Liver (tissue), 9 donors: ENCODE data around the gene LHFPL3. TPM values are rescaled to one million over a fixed set of nuclear protein-coding genes. Genes with fewer than 3 reads are reported as not detected.

Experiments used
- DNase-seq: peaks from one replicate; pipeline ENCODE4 v3.0.0-alpha.2; 2017; ENCODE audit warnings: low spot score
- H3K27ac ChIP-seq, 2 donors: one replicate each; pipeline ENCODE4 v1.7.0; 2013; ENCODE audit warnings: inconsistent platforms in 2 of 2, low read length in 2 of 2, control low read depth in 1 of 2, low read depth in 1 of 2, mild to moderate bottlenecking in 1 of 2
- H3K27me3 ChIP-seq, 4 donors: one replicate each; pipeline versions ENCODE4 v1.6.1 to v1.7.0; 2013; ENCODE audit warnings: low read length in 3 of 4, inconsistent platforms in 1 of 4, mild to moderate bottlenecking in 1 of 4, moderate library complexity in 1 of 4; ENCODE audit not compliant: control insufficient read depth in 4 of 4, insufficient read depth in 4 of 4
- H3K36me3 ChIP-seq, 4 donors: one replicate each; pipeline versions ENCODE4 v1.6.1 to v1.7.0; 2013; ENCODE audit warnings: low read length in 3 of 4, mild to moderate bottlenecking in 3 of 4, low read depth in 1 of 4, moderate library complexity in 1 of 4; ENCODE audit not compliant: control insufficient read depth in 4 of 4, insufficient read depth in 3 of 4
- H3K4me1 ChIP-seq, 4 donors: one replicate each; pipeline versions ENCODE4 v1.6.1 to v1.7.0; 2013; ENCODE audit warnings: low read length in 3 of 4, mild to moderate bottlenecking in 3 of 4, moderate library complexity in 1 of 4; ENCODE audit not compliant: control insufficient read depth in 4 of 4, insufficient read depth in 4 of 4
- H3K4me3 ChIP-seq, 3 donors: one replicate each; pipeline versions ENCODE4 v1.6.1 to v1.7.0; 2013; ENCODE audit warnings: low read length in 3 of 3, control low read depth in 1 of 3, low read depth in 1 of 3, mild to moderate bottlenecking in 1 of 3
- H3K9ac ChIP-seq, 2 donors: one replicate each; pipeline ENCODE4 v1.7.0; 2013; ENCODE audit warnings: low read length in 2 of 2, mild to moderate bottlenecking in 2 of 2, moderate library complexity in 2 of 2, control low read depth in 1 of 2, low read depth in 1 of 2
- H3K9me3 ChIP-seq, 4 donors: one replicate each; pipeline versions ENCODE4 v1.6.1 to v1.7.0; 2013; ENCODE audit warnings: low read length in 3 of 4; ENCODE audit not compliant: control insufficient read depth in 4 of 4
- EGR1 ChIP-seq, 2 donors: IDR thresholded peaks; 2 replicates each; pipeline ENCODE4 v1.6.1; 2016 to 2018; ENCODE audit warnings: antibody characterized with exemption in 2 of 2, low read depth in 2 of 2
- FOXA1 ChIP-seq: IDR thresholded peaks from 2 replicates; pipeline ENCODE4 v1.6.1; 2016; ENCODE audit warnings: antibody characterized with exemption
- FOXA2 ChIP-seq: IDR thresholded peaks from 2 replicates; pipeline ENCODE4 v1.6.1; 2016; ENCODE audit warnings: antibody characterized with exemption
- GABPA ChIP-seq, 2 donors: IDR thresholded peaks in 1 of 2; conservative IDR thresholded peaks in 1 of 2; 2 replicates each; pipeline ENCODE4 v1.6.1; 2016; ENCODE audit warnings: antibody characterized with exemption in 2 of 2, mild to moderate bottlenecking in 1 of 2, moderate library complexity in 1 of 2
- HNF4A ChIP-seq, 2 donors: conservative IDR thresholded peaks; 2 replicates each; pipeline ENCODE4 v1.6.1; 2016; ENCODE audit warnings: antibody characterized with exemption in 2 of 2, mild to moderate bottlenecking in 2 of 2
- HNF4G ChIP-seq: IDR thresholded peaks from 2 replicates; pipeline ENCODE4 v1.6.1; 2016; ENCODE audit warnings: antibody characterized with exemption
- JUND ChIP-seq, 2 donors: IDR thresholded peaks; 2 replicates each; pipeline ENCODE4 v1.6.1; 2016; ENCODE audit warnings: antibody characterized with exemption in 2 of 2
- NR2F2 ChIP-seq: IDR thresholded peaks from 2 replicates; pipeline ENCODE4 v1.6.1; 2016; ENCODE audit warnings: antibody characterized with exemption
- RAD21 ChIP-seq, 2 donors: IDR thresholded peaks; 2 replicates each; pipeline ENCODE4 v1.6.1; 2016; ENCODE audit warnings: antibody characterized with exemption in 2 of 2, mild to moderate bottlenecking in 2 of 2
- RXRA ChIP-seq, 2 donors: IDR thresholded peaks; 2 replicates each; pipeline ENCODE4 v1.6.1; 2017 to 2018; ENCODE audit warnings: antibody characterized with exemption in 2 of 2, mild to moderate bottlenecking in 1 of 2
- SP1 ChIP-seq: IDR thresholded peaks from 2 replicates; pipeline ENCODE4 v1.6.1; 2018; ENCODE audit warnings: antibody characterized with exemption, mild to moderate bottlenecking
- TAF1 ChIP-seq: conservative IDR thresholded peaks from 2 replicates; pipeline ENCODE4 v1.6.1; 2016; ENCODE audit warnings: antibody characterized with exemption, mild to moderate bottlenecking
- YY1 ChIP-seq: IDR thresholded peaks from 2 replicates; pipeline ENCODE4 v1.6.1; 2016; ENCODE audit warnings: antibody characterized with exemption, mild to moderate bottlenecking
- WGBS: extraction: QIAGEN DNeasy Blood & Tissue Kit; methylation state at CpG from one replicate; pipeline ENCODE4 v1.1.7; 2013; 5-methylcytosine and 5-hydroxymethylcytosine counted together
- polyA plus RNA-seq, 2 donors: library from polyadenylated mRNA; stranded (reverse) in 1 of 2; unstranded in 1 of 2; fragments of 200-250 nt in 1 of 2; fragments of >200 nt in 1 of 2; fragmentation: Nextera tagmentation in 1 of 2; extraction: Ambion mirVana in 1 of 2; gene quantifications; one replicate each; pipeline versions ENCODE4 v1.2.1 to v1.2.3, GENCODE V29; 2013 to 2015
- total RNA-seq, 2 donors: library from RNA; depleted of rRNA; stranded (reverse); fragments of >200 nt; gene quantifications; one replicate each; pipeline ENCODE4 v1.2.3, GENCODE V29; 2014
- TF ChIP-seq, protein P1 (sequence below): IDR thresholded peaks from 2 replicates; pipeline ENCODE4 v1.6.1; 2016; ENCODE audit warnings: antibody characterized with exemption
- TF ChIP-seq, protein P2 (sequence below): IDR thresholded peaks from 2 replicates; pipeline ENCODE4 v1.6.1; 2016; ENCODE audit warnings: antibody characterized with exemption, mild to moderate bottlenecking
- TF ChIP-seq, protein P3 (sequence below): IDR thresholded peaks from 2 replicates; pipeline ENCODE4 v1.6.1; 2016; ENCODE audit warnings: antibody characterized with exemption
- TF ChIP-seq, protein P4 (sequence below): IDR thresholded peaks from 2 replicates; pipeline ENCODE4 v1.6.1; 2016; ENCODE audit warnings: antibody characterized with exemption
- TF ChIP-seq, protein P5 (sequence below): fragments of 150-350 bp; IDR thresholded peaks from 2 replicates; pipeline ENCODE4 v1.5.1; 2017; ENCODE audit warnings: improper control_type of control experiment, low read depth, low read length; ENCODE audit not compliant: missing input control
- donor health status: healthy.
- donor health status: healthy.
- donor health status: healthy.
- donor health status: healthy.
- donor health status: healthy.

LHFPL3 gene
- total and polyA plus RNA-seq, 4 donors = not detected

DNA sequence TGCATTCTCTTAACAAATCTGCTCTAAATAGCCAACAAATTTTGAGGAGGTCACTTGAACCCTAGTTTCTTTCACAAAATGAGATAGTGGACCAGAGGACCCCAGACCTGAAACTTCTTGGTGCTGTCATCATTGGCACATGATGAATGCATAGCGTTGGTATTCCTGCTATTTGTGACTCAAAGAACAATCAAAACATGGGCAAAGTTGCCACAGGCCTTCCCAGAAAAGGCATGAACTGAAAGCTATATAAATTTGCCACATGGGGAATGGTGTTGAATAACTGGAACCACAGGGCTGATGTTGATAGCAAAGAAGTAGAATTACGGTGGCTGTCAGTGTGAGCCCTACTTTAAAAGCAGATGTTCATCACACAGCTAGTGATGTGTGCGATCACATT, 465.8 kb downstream of the LHFPL3 start (continued):
- TF ChIP-seq FOXA2 (no peak), FOXA1 (no peak), HNF4A (conservative IDR thresholded peaks at IDR 0.05) (no peak), YY1 (no peak), NR2F2 (no peak), RXRA (IDR thresholded peaks at IDR 0.05) (no peak), TAF1 (no peak), HNF4G (no peak)
- TF ChIP-seq, protein P1, sequence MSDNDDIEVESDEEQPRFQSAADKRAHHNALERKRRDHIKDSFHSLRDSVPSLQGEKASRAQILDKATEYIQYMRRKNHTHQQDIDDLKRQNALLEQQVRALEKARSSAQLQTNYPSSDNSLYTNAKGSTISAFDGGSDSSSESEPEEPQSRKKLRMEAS = no peak

DNA sequence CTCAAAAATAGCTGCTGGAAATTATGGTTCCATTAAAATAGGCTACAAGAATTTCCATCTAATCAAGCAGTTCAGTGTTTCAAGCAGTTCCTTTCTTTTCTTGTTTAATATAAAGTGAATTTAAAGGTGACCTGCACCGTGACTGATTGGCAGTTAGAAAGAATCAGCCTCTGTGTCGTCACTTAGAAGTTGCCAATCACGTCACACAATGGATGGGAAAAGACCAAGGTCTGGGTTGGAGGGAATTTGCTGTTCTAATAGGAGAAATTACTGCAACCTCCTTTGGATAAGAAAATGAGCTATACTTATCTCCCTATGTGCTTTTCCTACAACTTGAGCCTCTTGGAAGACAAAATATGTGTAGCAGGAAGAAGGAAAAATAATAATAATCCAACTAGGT, 466.2 kb downstream of the LHFPL3 start:
- Histone ChIP-seq H3K4me3 (no peak overlapping the region), H3K4me1 (no peaks in the 10 kb centered on the region), H3K27ac (no peak overlapping the region), H3K9ac (no peak overlapping the region), H3K9me3 (no peaks in the 10 kb centered on the region), H3K36me3 (no peaks in the 10 kb centered on the region), H3K27me3 (peaks cover 0 to 8% (median 0%) of the 10 kb centered on the region in 4 donors)
- 45% methylated on average over 3 of the region's 3 CpGs for WGBS
- TF ChIP-seq NR2F2 (no peak), HNF4G (no peak), SP1 (no peak), FOXA1 (no peak), RAD21 (IDR thresholded peaks at IDR 0.05) (no peak), EGR1 (IDR thresholded peaks at IDR 0.05; ENCODE audit: low read depth in 2 of 2) (no peak), GABPA (IDR thresholded peaks at IDR 0.05 in 1 of 2, conservative IDR thresholded peaks at IDR 0.05 in 1 of 2) (no peak), YY1 (no peak), HNF4A (conservative IDR thresholded peaks at IDR 0.05) (no peak), FOXA2 (no peak), RXRA (IDR thresholded peaks at IDR 0.05) (no peak), TAF1 (no peak), JUND (IDR thresholded peaks at IDR 0.05) (no peak)
- TF ChIP-seq, protein P2, sequence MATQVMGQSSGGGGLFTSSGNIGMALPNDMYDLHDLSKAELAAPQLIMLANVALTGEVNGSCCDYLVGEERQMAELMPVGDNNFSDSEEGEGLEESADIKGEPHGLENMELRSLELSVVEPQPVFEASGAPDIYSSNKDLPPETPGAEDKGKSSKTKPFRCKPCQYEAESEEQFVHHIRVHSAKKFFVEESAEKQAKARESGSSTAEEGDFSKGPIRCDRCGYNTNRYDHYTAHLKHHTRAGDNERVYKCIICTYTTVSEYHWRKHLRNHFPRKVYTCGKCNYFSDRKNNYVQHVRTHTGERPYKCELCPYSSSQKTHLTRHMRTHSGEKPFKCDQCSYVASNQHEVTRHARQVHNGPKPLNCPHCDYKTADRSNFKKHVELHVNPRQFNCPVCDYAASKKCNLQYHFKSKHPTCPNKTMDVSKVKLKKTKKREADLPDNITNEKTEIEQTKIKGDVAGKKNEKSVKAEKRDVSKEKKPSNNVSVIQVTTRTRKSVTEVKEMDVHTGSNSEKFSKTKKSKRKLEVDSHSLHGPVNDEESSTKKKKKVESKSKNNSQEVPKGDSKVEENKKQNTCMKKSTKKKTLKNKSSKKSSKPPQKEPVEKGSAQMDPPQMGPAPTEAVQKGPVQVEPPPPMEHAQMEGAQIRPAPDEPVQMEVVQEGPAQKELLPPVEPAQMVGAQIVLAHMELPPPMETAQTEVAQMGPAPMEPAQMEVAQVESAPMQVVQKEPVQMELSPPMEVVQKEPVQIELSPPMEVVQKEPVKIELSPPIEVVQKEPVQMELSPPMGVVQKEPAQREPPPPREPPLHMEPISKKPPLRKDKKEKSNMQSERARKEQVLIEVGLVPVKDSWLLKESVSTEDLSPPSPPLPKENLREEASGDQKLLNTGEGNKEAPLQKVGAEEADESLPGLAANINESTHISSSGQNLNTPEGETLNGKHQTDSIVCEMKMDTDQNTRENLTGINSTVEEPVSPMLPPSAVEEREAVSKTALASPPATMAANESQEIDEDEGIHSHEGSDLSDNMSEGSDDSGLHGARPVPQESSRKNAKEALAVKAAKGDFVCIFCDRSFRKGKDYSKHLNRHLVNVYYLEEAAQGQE = no peak
- TF ChIP-seq, protein P1 = no peak
- TF ChIP-seq, protein P3, sequence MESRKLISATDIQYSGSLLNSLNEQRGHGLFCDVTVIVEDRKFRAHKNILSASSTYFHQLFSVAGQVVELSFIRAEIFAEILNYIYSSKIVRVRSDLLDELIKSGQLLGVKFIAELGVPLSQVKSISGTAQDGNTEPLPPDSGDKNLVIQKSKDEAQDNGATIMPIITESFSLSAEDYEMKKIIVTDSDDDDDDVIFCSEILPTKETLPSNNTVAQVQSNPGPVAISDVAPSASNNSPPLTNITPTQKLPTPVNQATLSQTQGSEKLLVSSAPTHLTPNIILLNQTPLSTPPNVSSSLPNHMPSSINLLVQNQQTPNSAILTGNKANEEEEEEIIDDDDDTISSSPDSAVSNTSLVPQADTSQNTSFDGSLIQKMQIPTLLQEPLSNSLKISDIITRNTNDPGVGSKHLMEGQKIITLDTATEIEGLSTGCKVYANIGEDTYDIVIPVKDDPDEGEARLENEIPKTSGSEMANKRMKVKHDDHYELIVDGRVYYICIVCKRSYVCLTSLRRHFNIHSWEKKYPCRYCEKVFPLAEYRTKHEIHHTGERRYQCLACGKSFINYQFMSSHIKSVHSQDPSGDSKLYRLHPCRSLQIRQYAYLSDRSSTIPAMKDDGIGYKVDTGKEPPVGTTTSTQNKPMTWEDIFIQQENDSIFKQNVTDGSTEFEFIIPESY = no peak
- TF ChIP-seq, protein P4, sequence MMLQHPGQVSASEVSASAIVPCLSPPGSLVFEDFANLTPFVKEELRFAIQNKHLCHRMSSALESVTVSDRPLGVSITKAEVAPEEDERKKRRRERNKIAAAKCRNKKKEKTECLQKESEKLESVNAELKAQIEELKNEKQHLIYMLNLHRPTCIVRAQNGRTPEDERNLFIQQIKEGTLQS = no peak
- TF ChIP-seq, protein P5, sequence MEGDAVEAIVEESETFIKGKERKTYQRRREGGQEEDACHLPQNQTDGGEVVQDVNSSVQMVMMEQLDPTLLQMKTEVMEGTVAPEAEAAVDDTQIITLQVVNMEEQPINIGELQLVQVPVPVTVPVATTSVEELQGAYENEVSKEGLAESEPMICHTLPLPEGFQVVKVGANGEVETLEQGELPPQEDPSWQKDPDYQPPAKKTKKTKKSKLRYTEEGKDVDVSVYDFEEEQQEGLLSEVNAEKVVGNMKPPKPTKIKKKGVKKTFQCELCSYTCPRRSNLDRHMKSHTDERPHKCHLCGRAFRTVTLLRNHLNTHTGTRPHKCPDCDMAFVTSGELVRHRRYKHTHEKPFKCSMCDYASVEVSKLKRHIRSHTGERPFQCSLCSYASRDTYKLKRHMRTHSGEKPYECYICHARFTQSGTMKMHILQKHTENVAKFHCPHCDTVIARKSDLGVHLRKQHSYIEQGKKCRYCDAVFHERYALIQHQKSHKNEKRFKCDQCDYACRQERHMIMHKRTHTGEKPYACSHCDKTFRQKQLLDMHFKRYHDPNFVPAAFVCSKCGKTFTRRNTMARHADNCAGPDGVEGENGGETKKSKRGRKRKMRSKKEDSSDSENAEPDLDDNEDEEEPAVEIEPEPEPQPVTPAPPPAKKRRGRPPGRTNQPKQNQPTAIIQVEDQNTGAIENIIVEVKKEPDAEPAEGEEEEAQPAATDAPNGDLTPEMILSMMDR = no peak
- no peak for DNase-seq
